GM12878 (cell line): ENCODE data around the gene HCK. TPM values are rescaled to one million over a fixed set of nuclear protein-coding genes. Genes with fewer than 3 reads are reported as not detected.

ENCODE experiments used
- ATAC-seq: fragments of 200-7000 bp; cut with Tn5 transposase; 3 replicates; pipeline ENCODE4 v1.9.1; 2020; ENCODE audit warnings: mild to moderate bottlenecking, moderate library complexity
- BruUV-seq: library from RNA; stranded (reverse); fragments of 400-500 nt; replicated peaks from 2 replicates; lab custom pipeline; 2021; lab: Mats Ljungman, UMichigan
- CTCF ChIA-PET: fragments of 300-600 bp; sonication (Branson Sonifier 250); formaldehyde crosslinking; extraction: SDS; loops from one replicate; lab custom pipeline; 2021; ENCODE audit warnings: inconsistent platforms; lab: Yijun Ruan, JAX
- POLR2A ChIA-PET: fragments of 350-600 bp; formaldehyde crosslinking; extraction: SDS; loops from one replicate; lab custom pipeline; 2021; ENCODE audit warnings: inconsistent platforms; lab: Charles Lee
- RAD21 ChIA-PET: fragments of 300-600 bp; sonication (Branson Sonifier 250); formaldehyde crosslinking; loops from one replicate; lab custom pipeline; 2023; ENCODE audit warnings: antibody characterized with exemption; ENCODE audit not compliant: unreplicated experiment; lab: Charles Lee
- SMC1A ChIA-PET: fragments of 300-600 bp; sonication (Branson Sonifier 250); formaldehyde crosslinking; loops from one replicate; lab custom pipeline; 2023; ENCODE audit not compliant: unreplicated experiment, uncharacterized antibody; lab: Charles Lee
- DNase-seq: peaks from one replicate; pipeline ENCODE4 v3.0.0-alpha.2; 2011; ENCODE audit warnings: low read depth, low spot score
- FAIRE-seq: peaks from 3 replicates; lab custom pipeline; 2011; peaks lifted over from hg19 to GRCh38; lab: Jason Lieb, UNC
- H2AFZ ChIP-seq: 2 replicates; pipeline ENCODE4 v1.6.0; 2011; ENCODE audit warnings: low read depth, low read length, control low read depth; ENCODE audit not compliant: control insufficient read depth
- H3K27ac ChIP-seq: 2 replicates; pipeline ENCODE4 v1.5.1; 2011; ENCODE audit warnings: control low read depth; ENCODE audit not compliant: control insufficient read depth, insufficient read depth
- H3K27me3 ChIP-seq, 2 experiments: replicated peaks in 1 of 2; 2 replicates each; pipeline versions ENCODE4 v1.6.0 to v1.6.1; 2011; ENCODE audit warnings: low read length in 1 of 2; ENCODE audit not compliant: control insufficient read depth in 2 of 2, insufficient read depth in 2 of 2
- H3K36me3 ChIP-seq, 2 experiments: 2 replicates each; pipeline ENCODE4 v1.5.1; 2011; ENCODE audit warnings: low read length in 1 of 2; ENCODE audit not compliant: control insufficient read depth in 2 of 2, insufficient read depth in 2 of 2
- H3K4me1 ChIP-seq: 2 replicates; pipeline ENCODE4 v1.6.1; 2011; ENCODE audit warnings: mild to moderate bottlenecking, low read length, moderate library complexity, mixed read lengths; ENCODE audit not compliant: control insufficient read depth, insufficient read depth
- H3K4me2 ChIP-seq: 2 replicates; pipeline ENCODE4 v1.6.0; 2011; ENCODE audit warnings: control low read depth; ENCODE audit not compliant: control insufficient read depth, insufficient read depth
- H3K4me3 ChIP-seq: fragments of 200-600 bp; sonication (generic); 2 replicates; pipeline ENCODE4 v1.5.1; 2016
- H3K79me2 ChIP-seq: 2 replicates; pipeline ENCODE4 v1.6.0; 2011; ENCODE audit warnings: low read length; ENCODE audit not compliant: control insufficient read depth, insufficient read depth
- H3K9ac ChIP-seq: 2 replicates; pipeline ENCODE4 v1.8.0; 2011; ENCODE audit warnings: low read length, control low read depth, mixed read lengths; ENCODE audit not compliant: control insufficient read depth, insufficient read depth
- H3K9me3 ChIP-seq: replicated peaks from 3 replicates; pipeline ENCODE4 v1.5.1; 2011; ENCODE audit warnings: mild to moderate bottlenecking, low read length; ENCODE audit not compliant: control insufficient read depth, insufficient read depth
- H4K20me1 ChIP-seq: 2 replicates; pipeline ENCODE4 v1.6.0; 2011; ENCODE audit not compliant: control insufficient read depth, insufficient read depth
- BCL11A ChIP-seq: IDR thresholded peaks from 2 replicates; pipeline ENCODE4 v1.6.1; 2011; ENCODE audit warnings: low read depth, low read length
- E2F4 ChIP-seq: IDR thresholded peaks from 2 replicates; pipeline ENCODE4 v1.6.1; 2012; ENCODE audit warnings: low read depth, low read length, improper control_type of control experiment
- FOXM1 ChIP-seq: IDR thresholded peaks from 2 replicates; pipeline ENCODE4 v1.6.1; 2012; ENCODE audit warnings: low read depth, mild to moderate bottlenecking, inconsistent platforms, low read length, moderate library complexity
- MEF2A ChIP-seq: IDR thresholded peaks from 2 replicates; pipeline ENCODE4 v1.6.1; 2011; ENCODE audit warnings: low read depth, mild to moderate bottlenecking, low read length, moderate library complexity; ENCODE audit not compliant: insufficient read depth
- MLLT1 ChIP-seq: fragments of 450-650 bp; IDR thresholded peaks from 2 replicates; pipeline ENCODE4 v1.6.1; 2016; ENCODE audit warnings: mild to moderate bottlenecking
- NRF1 ChIP-seq: conservative IDR thresholded peaks from 2 replicates; pipeline ENCODE4 v1.6.1; 2011; ENCODE audit warnings: mild to moderate bottlenecking, low read depth, low read length, improper control_type of control experiment
- RBBP5 ChIP-seq: fragments of 200-600 bp; sonication (generic); conservative IDR thresholded peaks from 2 replicates; pipeline ENCODE4 v1.6.1; 2016
- SMAD1 ChIP-seq: fragments of 450-650 bp; IDR thresholded peaks from 2 replicates; pipeline ENCODE4 v1.6.1; 2018; ENCODE audit warnings: mild to moderate bottlenecking, low read depth; ENCODE audit not compliant: partially characterized antibody
- SUPT20H ChIP-seq: IDR thresholded peaks from 2 replicates; pipeline ENCODE4 v1.6.1; 2011; ENCODE audit warnings: low read depth, mild to moderate bottlenecking, low read length, moderate library complexity, borderline replicate concordance; ENCODE audit not compliant: control insufficient read depth
- SUZ12 ChIP-seq: fragments of 200-600 bp; sonication (generic); IDR thresholded peaks from one replicate; pipeline ENCODE4 v1.6.1; 2018; ENCODE audit warnings: antibody characterized with exemption, mild to moderate bottlenecking; ENCODE audit not compliant: unreplicated experiment
- ZSCAN29 ChIP-seq: fragments of 450-650 bp; IDR thresholded peaks from 2 replicates; pipeline ENCODE4 v1.6.1; 2017; ENCODE audit warnings: mild to moderate bottlenecking, moderate library complexity
- WGBS: methylation state at CpG from one replicate; pipeline ENCODE4 v1.1.6; 2016; ENCODE audit warnings: low lambda C conversion rate; ENCODE audit not compliant: insufficient replicate concordance, insufficient coverage; ENCODE audit errors: missing lambda C conversion rate; 5-methylcytosine and 5-hydroxymethylcytosine counted together
- in situ Hi-C: fragments of 300-500 bp; cut with MboI; formaldehyde crosslinking; loops from 9 replicates; pipeline ENCODE4 v1.14.3; 2018; ENCODE audit warnings: mixed read lengths
- intact Hi-C: fragments of 100-400 bp; cut with micrococcal nuclease; formaldehyde crosslinking; loops from one replicate; pipeline ENCODE4 v1.14.2; 2022; ENCODE audit not compliant: unreplicated experiment
- polyA plus RNA-seq, 11 experiments: library from polyadenylated mRNA; depleted of rRNA in 4 of 11; unstranded in 6 of 11; stranded (reverse) in 5 of 11; fragments of >200 nt; fragmentation: Nextera tagmentation in 4 of 11; fragmentation: Illumina TruSeq in 1 of 11; extraction: Ambion mirVana in 4 of 11; extraction: Trizol in 1 of 11; gene quantifications; 1 replicate in 1 of 11; 2 replicates in 10 of 11; pipeline versions ENCODE4 v1.2.1 to v1.2.3, GENCODE V29; 2011 to 2016; ENCODE audit warnings: inconsistent platforms in 2 of 11, missing spikeins in 2 of 11, low read depth in 1 of 11
- total RNA-seq, 4 experiments: library from RNA; depleted of rRNA in 3 of 4; stranded (reverse); fragments of >200 nt in 3 of 4; fragmentation: Illumina TruSeq in 1 of 4; extraction: Trizol in 1 of 4; gene quantifications; 2 replicates each; pipeline versions ENCODE4 v1.2.1 to v1.2.3, GENCODE V29; 2013 to 2021
- TF ChIP-seq, protein P1 (sequence below): IDR thresholded peaks from 2 replicates; pipeline ENCODE4 v1.6.1; 2011; ENCODE audit warnings: low read depth, mild to moderate bottlenecking, low read length, moderate library complexity, borderline replicate concordance; ENCODE audit errors: extremely low read depth
- TF ChIP-seq, protein P2 (sequence below): IDR thresholded peaks from 2 replicates; pipeline ENCODE4 v1.6.1; 2011; ENCODE audit warnings: mild to moderate bottlenecking, low read depth, low read length, moderate library complexity; ENCODE audit not compliant: insufficient replicate concordance

Gene HCK
- total and polyA plus RNA-seq, 10 of the 15 experiments (the other 5 are each of a cell fraction or from before 2014, with no cell fraction given), result 1.3 to 30.3 (median 18.5) TPM

DNA sequence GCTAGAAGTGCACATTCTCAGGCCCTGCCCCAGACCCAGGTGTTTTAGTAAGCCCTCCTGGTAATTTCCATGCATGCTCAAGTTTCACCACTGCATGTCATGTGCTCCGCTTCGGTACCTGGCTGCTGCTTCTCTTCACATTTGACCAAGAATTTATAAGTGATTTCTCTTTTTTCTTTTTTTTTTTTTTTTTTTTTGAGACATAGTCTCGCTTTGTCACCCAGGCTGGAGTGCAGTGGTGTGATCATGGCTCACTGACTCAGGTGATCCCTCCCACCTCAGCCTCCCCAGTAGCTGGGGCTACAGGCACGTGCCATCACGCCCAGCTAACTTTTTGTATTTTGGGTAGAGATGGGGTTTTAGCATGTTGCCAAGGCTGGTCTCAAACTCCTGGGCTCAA, 73.5 kb downstream of the HCK start:
- Histone ChIP-seq H3K27ac (no peak overlapping the region), H3K36me3 (peaks cover 4% of the 10 kb centered on the region in 2 experiments; a peak in 3 of 4 replicates), H3K9ac (no peak overlapping the region), H2AFZ (no peak overlapping the region), H3K4me1 (no peaks in the 10 kb centered on the region), H4K20me1 (no peaks in the 10 kb centered on the region), H3K4me2 (no peak overlapping the region), H3K27me3 (no peaks in the 10 kb centered on the region), H3K79me2 (peaks cover 7% of the 10 kb centered on the region), H3K4me3 (no peak overlapping the region), H3K9me3 (no peaks in the 10 kb centered on the region)
- in situ Hi-C loops, result no loop called here
- BruUV-seq, result no TSS peak
- DNase-seq (no peak), ATAC-seq (no peak), FAIRE-seq (no peak)
- intact Hi-C loops, result no loop called here
- ChIA-PET POLR2A (interaction anchor here (0.6 to 1.2 kb wide), 2 partner anchors 25 to 57 kb away, joined by 4 read pairs; no protein-coding TSS in a partner anchor), SMC1A (interaction anchor here (0.6 kb wide), 1 partner anchor 105 kb away, joined by 3 read pairs; no protein-coding TSS in a partner anchor), CTCF (no interaction called here), RAD21 (interaction anchor here (0.7 to 1.1 kb wide), 2 partner anchors 10 to 332 kb away, joined by 3 read pairs; no protein-coding TSS in a partner anchor)
- TF ChIP-seq SUZ12, result no peak
- no peak for TF ChIP-seq FOXM1
- TF ChIP-seq, protein P1, sequence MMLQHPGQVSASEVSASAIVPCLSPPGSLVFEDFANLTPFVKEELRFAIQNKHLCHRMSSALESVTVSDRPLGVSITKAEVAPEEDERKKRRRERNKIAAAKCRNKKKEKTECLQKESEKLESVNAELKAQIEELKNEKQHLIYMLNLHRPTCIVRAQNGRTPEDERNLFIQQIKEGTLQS, result no peak
- 92% methylated on average over 4 of the region's 5 CpGs for WGBS

DNA sequence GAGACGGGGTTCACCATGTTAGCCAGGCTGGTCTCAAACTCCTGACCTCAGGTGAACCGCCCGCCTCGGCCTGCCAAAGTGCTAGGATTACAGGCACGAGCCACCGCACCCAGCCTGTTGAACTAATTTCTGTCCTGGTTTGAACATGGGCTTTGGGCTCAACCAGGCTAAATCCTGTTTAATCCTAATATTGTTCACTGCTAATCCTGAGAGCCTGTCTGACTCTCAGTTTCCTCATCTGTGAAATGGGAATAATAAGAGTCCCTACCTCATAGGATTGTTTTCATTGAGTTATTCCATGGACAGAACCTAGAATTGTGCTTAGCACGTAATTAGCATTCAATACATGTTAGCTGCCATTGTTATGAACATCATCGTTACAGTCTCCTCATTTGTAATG, 74.9 kb downstream of the HCK start:
- no peaks in the 10 kb centered on the region for H4K20me1 ChIP-seq
- in situ Hi-C loops, result no loop called here
- SMC1A ChIA-PET, result no interaction called here
- FAIRE-seq, result no peak
- H3K4me3 ChIP-seq, result no peak overlapping the region
- 97% methylated on average over 8 of the region's 8 CpGs for WGBS
- peaks cover 16% of the 10 kb centered on the region for H3K79me2 ChIP-seq
- H3K27ac ChIP-seq, result no peak overlapping the region
- no peak for ATAC-seq
- H3K4me1 ChIP-seq, result peaks cover 3% of the 10 kb centered on the region; the same call in 1 of the 2 replicates
- DNase-seq, result no peak
- no peak overlapping the region for H2AFZ ChIP-seq
- intact Hi-C loops, result no loop called here
- CTCF ChIA-PET, result no interaction called here
- BruUV-seq, result no TSS peak
- POLR2A ChIA-PET, result no interaction called here
- no peak overlapping the region for H3K9ac ChIP-seq
- no peaks in the 10 kb centered on the region for H3K9me3 ChIP-seq
- no peak overlapping the region for H3K4me2 ChIP-seq
- peaks cover 4% of the 10 kb centered on the region in 2 experiments; a peak in 3 of 4 replicates for H3K36me3 ChIP-seq
- RAD21 ChIA-PET, result no interaction called here
- H3K27me3 ChIP-seq, result no peaks in the 10 kb centered on the region
- no peak for TF ChIP-seq E2F4
- TF ChIP-seq SMAD1, result no peak
- no peak for TF ChIP-seq BCL11A
- TF ChIP-seq, protein P2, sequence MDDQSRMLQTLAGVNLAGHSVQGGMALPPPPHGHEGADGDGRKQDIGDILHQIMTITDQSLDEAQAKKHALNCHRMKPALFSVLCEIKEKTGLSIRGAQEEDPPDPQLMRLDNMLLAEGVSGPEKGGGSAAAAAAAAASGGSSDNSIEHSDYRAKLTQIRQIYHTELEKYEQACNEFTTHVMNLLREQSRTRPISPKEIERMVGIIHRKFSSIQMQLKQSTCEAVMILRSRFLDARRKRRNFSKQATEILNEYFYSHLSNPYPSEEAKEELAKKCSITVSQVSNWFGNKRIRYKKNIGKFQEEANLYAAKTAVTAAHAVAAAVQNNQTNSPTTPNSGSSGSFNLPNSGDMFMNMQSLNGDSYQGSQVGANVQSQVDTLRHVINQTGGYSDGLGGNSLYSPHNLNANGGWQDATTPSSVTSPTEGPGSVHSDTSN, result no peak
- no peak for TF ChIP-seq MLLT1
- no peak for TF ChIP-seq RBBP5
- no peak for TF ChIP-seq MEF2A
- TF ChIP-seq NRF1, result no peak
- no peak for TF ChIP-seq ZSCAN29
- no peak for TF ChIP-seq SUPT20H
